Prostate gland (tissue), 2 donors: ENCODE data around the gene ITGA7.

Source experiments
- CTCF ChIP-seq, 4 experiments: fragments of 200-600 bp in 2 of 4; fragments of 450-650 bp in 2 of 4; sonication (generic) in 2 of 4; IDR thresholded peaks; 1 replicate in 3 of 4; 2 replicates in 1 of 4; pipeline ENCODE4 v1.5.1; 2016 to 2019; ENCODE audit warnings: antibody characterized with exemption in 4 of 4, mild to moderate bottlenecking in 2 of 4, moderate library complexity in 2 of 4
- POLR2A ChIP-seq: fragments of 450-650 bp; IDR thresholded peaks from one replicate; pipeline ENCODE4 v1.6.1; 2016; ENCODE audit warnings: antibody characterized with exemption, mild to moderate bottlenecking
- POLR2AphosphoS5 ChIP-seq: sonication (generic); formaldehyde crosslinking; IDR thresholded peaks from one replicate; pipeline ENCODE4 v1.6.1; 2017; ENCODE audit warnings: antibody characterized with exemption

GRCh38 chr12:55700255-55701018 lies 7.3 kb downstream of the ITGA7 start:
- TF ChIP-seq POLR2A (no peak), CTCF (IDR thresholded peaks at IDR 0.05) (no peak), POLR2AphosphoS5 (no peak)
